Measurements from ENCODE around the gene DENND6A. TPM values are rescaled to one million over a fixed set of nuclear protein-coding genes. Genes with fewer than 3 reads are reported as not detected.

DENND6A gene
- total and polyA plus RNA-seq, 2 of the 13 experiments (the other 11 are each of a cell fraction or from before 2014, with no cell fraction given): 9.4 to 11.1 TPM

GRCh38 chr3:57597127-57597923 is 95.6 kb downstream of the DENND6A start, which contains the start of gene ARF4 (continued):
- TF ChIP-seq CCAR2 (optimal IDR thresholded peaks at IDR 0.05; ENCODE audit: low read depth, low read length): no peak
- TF ChIP-seq KDM5B (CRISPR knock-in tag; IDR thresholded peaks at IDR 0.05; ENCODE audit: borderline replicate concordance): peak; percentile 71; the same call in 1 of the 2 replicates
- peak; percentile 92 for TF ChIP-seq FOXK1 (CRISPR knock-in tag; IDR thresholded peaks at IDR 0.05; ENCODE audit: borderline replicate concordance, low read depth)
- no peak for TF ChIP-seq ZNF253 (CRISPR knock-in tag; IDR thresholded peaks at IDR 0.05; ENCODE audit: borderline replicate concordance)
- TF ChIP-seq SOX13 (IDR thresholded peaks at IDR 0.05): no peak
- TF ChIP-seq SOX13 (CRISPR knock-in tag; conservative IDR thresholded peaks at IDR 0.05 in 1 of 2, IDR thresholded peaks at IDR 0.05 in 1 of 2): peak in 1 of 2 experiments; percentile 45; a peak in 1 of 4 replicates

- H3K27me3 ChIP-seq (ENCODE audit: control insufficient read depth in 1 of 2, insufficient read depth in 2 of 2, low read length in 2 of 2): no peaks in the 10 kb centered on the region; a peak in 2 of 5 replicates
- intact Hi-C loops (cut with micrococcal nuclease; ENCODE audit: unreplicated experiment): loop anchor here (1.0 to 10.0 kb wide), 4 partner anchors 39 to 228 kb away; partner anchors contain the start of genes PDE12 and SLMAP
- no peaks in the 10 kb centered on the region for H3K9me3 ChIP-seq (ENCODE audit: low read length)
- H3K9ac ChIP-seq (ENCODE audit: insufficient read depth, low read depth, low read length): peak overlapping the region; percentile 100
- peaks cover 46% of the 10 kb centered on the region for H3K4me1 ChIP-seq (ENCODE audit: insufficient read depth, low read length)
- peak overlapping the region; percentile 79 to 96 (median 94) for H3K4me3 ChIP-seq (replicated peaks in 1 of 3; ENCODE audit: insufficient read depth in 1 of 3, low read depth in 2 of 3, low read length in 3 of 3)
- DNase-seq (ENCODE audit: low spot score): peak; percentile 75
- in situ Hi-C loops (cut with HindIII; ENCODE audit: extremely low pct_ligation_motif_present, low pct_unique_long_range_greater_than_20kb): no loop called here
- peak overlapping the region; percentile 85 for H3K4me2 ChIP-seq (ENCODE audit: low read depth, low read length)
- ChIA-PET CTCF (ENCODE audit: low intra/inter-chr PET ratio, low total read pairs) (no interaction called here), POLR2A (interaction anchor here (0.8 to 4.0 kb wide), 12 partner anchors 8 to 231 kb away, joined by 3 to 36 read pairs (median 6); partner anchors contain the start of genes PDE12 and SLMAP)
- peak; percentile 71 for ATAC-seq
- FAIRE-seq: no peak
- under 1% methylated on average over 21 of the region's 31 CpGs for WGBS (ENCODE audit: low lambda C conversion rate)
- peaks cover under 1 to 9% of the 10 kb centered on the region in 2 experiments; a peak in 3 of 5 replicates for H3K36me3 ChIP-seq (replicated peaks in 1 of 2; ENCODE audit: control insufficient read depth in 1 of 2, insufficient read depth in 2 of 2, low read length in 2 of 2)
- H2AFZ ChIP-seq (ENCODE audit: low read length): no peak overlapping the region
- peaks cover 50% of the 10 kb centered on the region for H4K20me1 ChIP-seq (ENCODE audit: insufficient read depth, low read length)
- TSS peak; percentile 66 for BruUV-seq (replicated peaks)
- H3K79me2 ChIP-seq (ENCODE audit: insufficient read depth, low read length): peaks cover 72% of the 10 kb centered on the region
- H3K27ac ChIP-seq (ENCODE audit: extremely low read length, insufficient read depth, low read length): peak overlapping the region; percentile 99
- TF ChIP-seq, protein P1, sequence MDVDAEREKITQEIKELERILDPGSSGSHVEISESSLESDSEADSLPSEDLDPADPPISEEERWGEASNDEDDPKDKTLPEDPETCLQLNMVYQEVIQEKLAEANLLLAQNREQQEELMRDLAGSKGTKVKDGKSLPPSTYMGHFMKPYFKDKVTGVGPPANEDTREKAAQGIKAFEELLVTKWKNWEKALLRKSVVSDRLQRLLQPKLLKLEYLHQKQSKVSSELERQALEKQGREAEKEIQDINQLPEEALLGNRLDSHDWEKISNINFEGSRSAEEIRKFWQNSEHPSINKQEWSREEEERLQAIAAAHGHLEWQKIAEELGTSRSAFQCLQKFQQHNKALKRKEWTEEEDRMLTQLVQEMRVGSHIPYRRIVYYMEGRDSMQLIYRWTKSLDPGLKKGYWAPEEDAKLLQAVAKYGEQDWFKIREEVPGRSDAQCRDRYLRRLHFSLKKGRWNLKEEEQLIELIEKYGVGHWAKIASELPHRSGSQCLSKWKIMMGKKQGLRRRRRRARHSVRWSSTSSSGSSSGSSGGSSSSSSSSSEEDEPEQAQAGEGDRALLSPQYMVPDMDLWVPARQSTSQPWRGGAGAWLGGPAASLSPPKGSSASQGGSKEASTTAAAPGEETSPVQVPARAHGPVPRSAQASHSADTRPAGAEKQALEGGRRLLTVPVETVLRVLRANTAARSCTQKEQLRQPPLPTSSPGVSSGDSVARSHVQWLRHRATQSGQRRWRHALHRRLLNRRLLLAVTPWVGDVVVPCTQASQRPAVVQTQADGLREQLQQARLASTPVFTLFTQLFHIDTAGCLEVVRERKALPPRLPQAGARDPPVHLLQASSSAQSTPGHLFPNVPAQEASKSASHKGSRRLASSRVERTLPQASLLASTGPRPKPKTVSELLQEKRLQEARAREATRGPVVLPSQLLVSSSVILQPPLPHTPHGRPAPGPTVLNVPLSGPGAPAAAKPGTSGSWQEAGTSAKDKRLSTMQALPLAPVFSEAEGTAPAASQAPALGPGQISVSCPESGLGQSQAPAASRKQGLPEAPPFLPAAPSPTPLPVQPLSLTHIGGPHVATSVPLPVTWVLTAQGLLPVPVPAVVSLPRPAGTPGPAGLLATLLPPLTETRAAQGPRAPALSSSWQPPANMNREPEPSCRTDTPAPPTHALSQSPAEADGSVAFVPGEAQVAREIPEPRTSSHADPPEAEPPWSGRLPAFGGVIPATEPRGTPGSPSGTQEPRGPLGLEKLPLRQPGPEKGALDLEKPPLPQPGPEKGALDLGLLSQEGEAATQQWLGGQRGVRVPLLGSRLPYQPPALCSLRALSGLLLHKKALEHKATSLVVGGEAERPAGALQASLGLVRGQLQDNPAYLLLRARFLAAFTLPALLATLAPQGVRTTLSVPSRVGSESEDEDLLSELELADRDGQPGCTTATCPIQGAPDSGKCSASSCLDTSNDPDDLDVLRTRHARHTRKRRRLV (CRISPR knock-in tag; IDR thresholded peaks at IDR 0.05): peak; percentile 45; the same call in 1 of the 2 replicates
- TF ChIP-seq NKX3-1 (CRISPR knock-in tag; IDR thresholded peaks at IDR 0.05): no peak
- no peak for TF ChIP-seq ZSCAN31 (CRISPR knock-in tag; IDR thresholded peaks at IDR 0.05; ENCODE audit: low read depth)
- no peak for TF ChIP-seq ZNF382 (CRISPR knock-in tag; IDR thresholded peaks at IDR 0.05; ENCODE audit: borderline replicate concordance)
- TF ChIP-seq ZNF30 (CRISPR knock-in tag; IDR thresholded peaks at IDR 0.05): no peak
- TF ChIP-seq, protein P2, sequence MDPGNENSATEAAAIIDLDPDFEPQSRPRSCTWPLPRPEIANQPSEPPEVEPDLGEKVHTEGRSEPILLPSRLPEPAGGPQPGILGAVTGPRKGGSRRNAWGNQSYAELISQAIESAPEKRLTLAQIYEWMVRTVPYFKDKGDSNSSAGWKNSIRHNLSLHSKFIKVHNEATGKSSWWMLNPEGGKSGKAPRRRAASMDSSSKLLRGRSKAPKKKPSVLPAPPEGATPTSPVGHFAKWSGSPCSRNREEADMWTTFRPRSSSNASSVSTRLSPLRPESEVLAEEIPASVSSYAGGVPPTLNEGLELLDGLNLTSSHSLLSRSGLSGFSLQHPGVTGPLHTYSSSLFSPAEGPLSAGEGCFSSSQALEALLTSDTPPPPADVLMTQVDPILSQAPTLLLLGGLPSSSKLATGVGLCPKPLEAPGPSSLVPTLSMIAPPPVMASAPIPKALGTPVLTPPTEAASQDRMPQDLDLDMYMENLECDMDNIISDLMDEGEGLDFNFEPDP (CRISPR knock-in tag; conservative IDR thresholded peaks at IDR 0.05): 0 out of 2 replicates have a peak, but pooled peaks have one; percentile 70
- peak; percentile 19; the same call in 1 of the 2 replicates for TF ChIP-seq GLI4 (CRISPR knock-in tag; IDR thresholded peaks at IDR 0.05; ENCODE audit: borderline replicate concordance)
- peak; percentile 49 for TF ChIP-seq HNRNPLL (IDR thresholded peaks at IDR 0.05; ENCODE audit: low read depth, low read length, poor library complexity, severe bottlenecking)
These were observed 96.3 kb downstream of the DENND6A start for GRCh38 chr3:57596495-57597126.
